SK-N-SH treated with all-trans-retinoic acid at 6 μM for 48 hours (cell line): ENCODE results near the gene HINT2.
A peak's percentile ranks its signal among the peaks of the same experiment; 100 is the strongest.

Source experiments
- ATAC-seq: fragments of 200-7000 bp; cut with Tn5 transposase; 3 replicates; pipeline ENCODE4 v1.9.1; 2020; ENCODE audit warnings: mild to moderate bottlenecking, moderate library complexity
- ARNTL ChIP-seq: fragments of 450-650 bp; formaldehyde crosslinking; IDR thresholded peaks from 2 replicates; pipeline ENCODE4 v1.5.0; 2020; ENCODE audit warnings: low read depth, mild to moderate bottlenecking, moderate library complexity, borderline replicate concordance
- BACH2 ChIP-seq: fragments of 250-450 bp; sonication (Bioruptor Pico); IDR thresholded peaks from 2 replicates; pipeline ENCODE4 v1.9.0; 2021; ENCODE audit warnings: mild to moderate bottlenecking, borderline replicate concordance
- CSRNP3 ChIP-seq: fragments of 250-450 bp; sonication (Bioruptor Pico); IDR thresholded peaks from 2 replicates; pipeline ENCODE4 v1.5.1; 2021; ENCODE audit warnings: mild to moderate bottlenecking, moderate library complexity
- ESRRG ChIP-seq: fragments of 250-450 bp; sonication (Bioruptor Pico); IDR thresholded peaks from 2 replicates; pipeline ENCODE4 v1.6.1; 2021; ENCODE audit warnings: mild to moderate bottlenecking
- ISL1 ChIP-seq: fragments of 250-450 bp; sonication (Bioruptor Pico); IDR thresholded peaks from 2 replicates; pipeline ENCODE4 v2.1.2; 2022; ENCODE audit warnings: mild to moderate bottlenecking, moderate library complexity
- OSR1 ChIP-seq: fragments of 250-450 bp; sonication (Bioruptor Pico); IDR thresholded peaks from 2 replicates; pipeline ENCODE4 v1.8.0; 2022; ENCODE audit warnings: moderate library complexity, mild to moderate bottlenecking, inconsistent platforms
- POU6F1 ChIP-seq: fragments of 250-450 bp; sonication (Bioruptor Pico); IDR thresholded peaks from 2 replicates; pipeline ENCODE4 v1.8.0; 2021; ENCODE audit warnings: low read depth, mild to moderate bottlenecking, moderate library complexity, borderline replicate concordance
- PPARA ChIP-seq: fragments of 250-450 bp; sonication (Bioruptor Pico); IDR thresholded peaks from 2 replicates; pipeline ENCODE4 v1.5.0; 2020; ENCODE audit warnings: mild to moderate bottlenecking, borderline replicate concordance
- RARB ChIP-seq: fragments of 250-450 bp; sonication (Bioruptor Pico); IDR thresholded peaks from 2 replicates; pipeline ENCODE4 v1.8.0; 2021; ENCODE audit warnings: mild to moderate bottlenecking, moderate library complexity
- SNAI2 ChIP-seq: fragments of 250-450 bp; sonication (Bioruptor Pico); IDR thresholded peaks from 2 replicates; pipeline ENCODE4 v1.5.0; 2020; ENCODE audit warnings: mild to moderate bottlenecking, moderate library complexity
- TCF4 ChIP-seq: fragments of 250-450 bp; sonication (Bioruptor Pico); IDR thresholded peaks from 2 replicates; pipeline ENCODE4 v1.8.0; 2021; ENCODE audit warnings: mild to moderate bottlenecking, moderate library complexity, borderline replicate concordance
- TOX ChIP-seq: fragments of 250-450 bp; sonication (Bioruptor Pico); IDR thresholded peaks from 2 replicates; pipeline ENCODE4 v1.8.0; 2021; ENCODE audit warnings: mild to moderate bottlenecking, moderate library complexity, borderline replicate concordance
- ZFP30 ChIP-seq: fragments of 450-650 bp; formaldehyde crosslinking; IDR thresholded peaks from 2 replicates; pipeline ENCODE4 v1.5.0; 2022; ENCODE audit warnings: mild to moderate bottlenecking, moderate library complexity
- ZNF565 ChIP-seq: fragments of 450-650 bp; formaldehyde crosslinking; conservative IDR thresholded peaks from 2 replicates; pipeline ENCODE4 v1.5.0; 2020; ENCODE audit warnings: low read depth, mild to moderate bottlenecking, moderate library complexity
- ZNF70 ChIP-seq: fragments of 450-650 bp; formaldehyde crosslinking; IDR thresholded peaks from 2 replicates; pipeline ENCODE4 v1.5.0; 2020; ENCODE audit warnings: mild to moderate bottlenecking, moderate library complexity
- ZNF8 ChIP-seq: fragments of 450-650 bp; formaldehyde crosslinking; IDR thresholded peaks from 2 replicates; pipeline ENCODE4 v1.5.0; 2020; ENCODE audit warnings: mild to moderate bottlenecking, moderate library complexity
- TF ChIP-seq, protein P1 (sequence below): fragments of 250-450 bp; sonication (Bioruptor Pico); IDR thresholded peaks from 2 replicates; pipeline ENCODE4 v1.5.0; 2020; ENCODE audit warnings: mild to moderate bottlenecking, moderate library complexity
- TF ChIP-seq, protein P2 (sequence below): fragments of 250-450 bp; sonication (Bioruptor Pico); IDR thresholded peaks from 2 replicates; pipeline ENCODE4 v1.8.0; 2020; ENCODE audit warnings: mild to moderate bottlenecking, moderate library complexity, borderline replicate concordance
- TF ChIP-seq, protein P3 (sequence below): fragments of 250-450 bp; sonication (Bioruptor Pico); IDR thresholded peaks from 2 replicates; pipeline ENCODE4 v1.5.1; 2020; ENCODE audit warnings: low read depth, mild to moderate bottlenecking, moderate library complexity

Gene HINT2

DNA sequence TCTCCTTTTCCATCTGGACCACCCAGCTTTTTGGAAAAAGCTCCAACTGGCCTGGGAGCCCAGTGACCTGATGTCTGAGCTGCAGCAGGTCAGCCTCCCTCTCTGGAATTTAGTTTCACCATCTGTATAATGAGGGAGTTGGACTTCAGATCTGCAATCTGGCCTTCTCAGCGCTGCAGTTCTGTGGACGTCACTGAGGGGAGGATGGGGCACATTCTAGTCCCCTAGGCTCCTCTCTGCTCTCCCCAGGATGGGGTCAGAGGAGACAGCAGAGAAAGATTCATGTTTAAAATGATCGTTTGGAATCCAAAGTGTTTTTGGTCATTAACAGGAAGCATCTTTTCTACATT, 45.1 kb upstream of the HINT2 start:
- ATAC-seq = no peak
- TF ChIP-seq ARNTL = no peak
- no peak for TF ChIP-seq TOX (CRISPR knock-in tag)
- TF ChIP-seq RARB (CRISPR knock-in tag) = no peak
- no peak for TF ChIP-seq ESRRG (CRISPR knock-in tag)
- no peak for TF ChIP-seq ZFP30 (CRISPR knock-in tag)
- TF ChIP-seq ZNF8 (CRISPR knock-in tag) = no peak
- TF ChIP-seq, protein P1, sequence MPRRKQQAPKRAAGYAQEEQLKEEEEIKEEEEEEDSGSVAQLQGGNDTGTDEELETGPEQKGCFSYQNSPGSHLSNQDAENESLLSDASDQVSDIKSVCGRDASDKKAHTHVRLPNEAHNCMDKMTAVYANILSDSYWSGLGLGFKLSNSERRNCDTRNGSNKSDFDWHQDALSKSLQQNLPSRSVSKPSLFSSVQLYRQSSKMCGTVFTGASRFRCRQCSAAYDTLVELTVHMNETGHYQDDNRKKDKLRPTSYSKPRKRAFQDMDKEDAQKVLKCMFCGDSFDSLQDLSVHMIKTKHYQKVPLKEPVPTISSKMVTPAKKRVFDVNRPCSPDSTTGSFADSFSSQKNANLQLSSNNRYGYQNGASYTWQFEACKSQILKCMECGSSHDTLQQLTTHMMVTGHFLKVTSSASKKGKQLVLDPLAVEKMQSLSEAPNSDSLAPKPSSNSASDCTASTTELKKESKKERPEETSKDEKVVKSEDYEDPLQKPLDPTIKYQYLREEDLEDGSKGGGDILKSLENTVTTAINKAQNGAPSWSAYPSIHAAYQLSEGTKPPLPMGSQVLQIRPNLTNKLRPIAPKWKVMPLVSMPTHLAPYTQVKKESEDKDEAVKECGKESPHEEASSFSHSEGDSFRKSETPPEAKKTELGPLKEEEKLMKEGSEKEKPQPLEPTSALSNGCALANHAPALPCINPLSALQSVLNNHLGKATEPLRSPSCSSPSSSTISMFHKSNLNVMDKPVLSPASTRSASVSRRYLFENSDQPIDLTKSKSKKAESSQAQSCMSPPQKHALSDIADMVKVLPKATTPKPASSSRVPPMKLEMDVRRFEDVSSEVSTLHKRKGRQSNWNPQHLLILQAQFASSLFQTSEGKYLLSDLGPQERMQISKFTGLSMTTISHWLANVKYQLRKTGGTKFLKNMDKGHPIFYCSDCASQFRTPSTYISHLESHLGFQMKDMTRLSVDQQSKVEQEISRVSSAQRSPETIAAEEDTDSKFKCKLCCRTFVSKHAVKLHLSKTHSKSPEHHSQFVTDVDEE (CRISPR knock-in tag) = no peak
- TF ChIP-seq, protein P2, sequence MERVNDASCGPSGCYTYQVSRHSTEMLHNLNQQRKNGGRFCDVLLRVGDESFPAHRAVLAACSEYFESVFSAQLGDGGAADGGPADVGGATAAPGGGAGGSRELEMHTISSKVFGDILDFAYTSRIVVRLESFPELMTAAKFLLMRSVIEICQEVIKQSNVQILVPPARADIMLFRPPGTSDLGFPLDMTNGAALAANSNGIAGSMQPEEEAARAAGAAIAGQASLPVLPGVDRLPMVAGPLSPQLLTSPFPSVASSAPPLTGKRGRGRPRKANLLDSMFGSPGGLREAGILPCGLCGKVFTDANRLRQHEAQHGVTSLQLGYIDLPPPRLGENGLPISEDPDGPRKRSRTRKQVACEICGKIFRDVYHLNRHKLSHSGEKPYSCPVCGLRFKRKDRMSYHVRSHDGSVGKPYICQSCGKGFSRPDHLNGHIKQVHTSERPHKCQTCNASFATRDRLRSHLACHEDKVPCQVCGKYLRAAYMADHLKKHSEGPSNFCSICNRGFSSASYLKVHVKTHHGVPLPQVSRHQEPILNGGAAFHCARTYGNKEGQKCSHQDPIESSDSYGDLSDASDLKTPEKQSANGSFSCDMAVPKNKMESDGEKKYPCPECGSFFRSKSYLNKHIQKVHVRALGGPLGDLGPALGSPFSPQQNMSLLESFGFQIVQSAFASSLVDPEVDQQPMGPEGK = no peak
- no peak for TF ChIP-seq CSRNP3 (CRISPR knock-in tag)
- no peak for TF ChIP-seq POU6F1
- TF ChIP-seq PPARA (CRISPR knock-in tag) = no peak

DNA sequence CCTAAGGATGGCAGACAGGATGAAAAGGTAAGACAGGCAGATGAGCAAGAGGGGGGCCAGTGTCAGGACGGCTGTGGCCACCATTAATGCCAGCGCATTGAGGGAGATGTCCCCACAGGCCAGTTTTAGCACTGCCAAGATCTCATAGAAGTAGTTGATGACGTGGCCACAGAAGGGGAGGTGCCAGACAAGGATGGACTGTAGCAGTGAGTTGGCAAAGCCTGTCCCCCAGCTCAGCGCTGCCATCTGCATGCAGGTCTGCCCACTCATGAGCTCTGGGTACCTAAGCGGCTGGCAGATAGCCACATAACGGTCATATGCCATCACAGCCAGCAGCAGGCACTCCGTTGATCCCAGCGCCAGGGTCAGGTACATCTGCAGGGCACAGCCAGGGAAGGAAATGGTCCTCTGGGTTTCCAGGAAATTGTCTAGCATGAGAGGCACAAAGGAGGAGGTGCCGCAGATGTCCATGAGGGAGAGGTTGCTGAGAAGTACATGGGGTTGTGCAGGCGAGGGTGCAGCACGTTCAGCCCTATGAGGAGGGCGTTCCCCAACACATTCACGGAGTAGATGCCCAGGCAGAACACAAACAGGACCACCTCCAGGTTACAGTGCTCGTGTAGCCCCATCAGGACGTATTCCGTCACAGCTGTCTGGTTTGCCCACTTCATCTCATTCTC, 44.6 kb upstream of the HINT2 start:
- ATAC-seq = peak; percentile 67
- TF ChIP-seq SNAI2 (CRISPR knock-in tag) (no peak), ISL1 (CRISPR knock-in tag) (no peak), OSR1 (no peak), BACH2 (CRISPR knock-in tag) (no peak), ZNF70 (CRISPR knock-in tag) (no peak), ARNTL (no peak), ZNF8 (CRISPR knock-in tag) (no peak)
- TF ChIP-seq, protein P1 (CRISPR knock-in tag) = no peak

DNA sequence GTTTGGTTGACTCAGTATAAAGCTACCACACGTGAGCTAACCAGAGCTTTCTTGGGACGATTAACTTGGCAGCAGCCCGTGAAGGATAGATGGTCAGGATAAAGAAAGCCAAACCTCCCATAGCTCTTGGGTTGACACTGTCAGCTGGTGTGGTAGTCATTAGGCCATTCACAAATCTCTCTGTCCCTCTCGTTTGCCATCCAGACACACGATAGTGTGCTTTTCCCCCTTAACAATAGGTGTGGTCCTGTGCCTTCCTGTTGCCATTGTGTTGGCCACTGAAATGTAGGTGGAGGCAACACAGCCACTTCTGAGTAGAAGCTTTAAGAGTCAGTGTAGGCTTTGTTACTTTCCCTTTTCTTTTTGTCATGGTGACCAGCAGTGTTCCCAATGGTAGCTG, 43.6 kb upstream of the HINT2 start:
- TF ChIP-seq, protein P2 = no peak
- TF ChIP-seq TCF4 (CRISPR knock-in tag) (no peak), ZFP30 (CRISPR knock-in tag) (no peak), ZNF70 (CRISPR knock-in tag) (no peak), OSR1 (no peak), TOX (CRISPR knock-in tag) (no peak), ZNF565 (CRISPR knock-in tag) (no peak), SNAI2 (CRISPR knock-in tag) (no peak)
- TF ChIP-seq, protein P3, sequence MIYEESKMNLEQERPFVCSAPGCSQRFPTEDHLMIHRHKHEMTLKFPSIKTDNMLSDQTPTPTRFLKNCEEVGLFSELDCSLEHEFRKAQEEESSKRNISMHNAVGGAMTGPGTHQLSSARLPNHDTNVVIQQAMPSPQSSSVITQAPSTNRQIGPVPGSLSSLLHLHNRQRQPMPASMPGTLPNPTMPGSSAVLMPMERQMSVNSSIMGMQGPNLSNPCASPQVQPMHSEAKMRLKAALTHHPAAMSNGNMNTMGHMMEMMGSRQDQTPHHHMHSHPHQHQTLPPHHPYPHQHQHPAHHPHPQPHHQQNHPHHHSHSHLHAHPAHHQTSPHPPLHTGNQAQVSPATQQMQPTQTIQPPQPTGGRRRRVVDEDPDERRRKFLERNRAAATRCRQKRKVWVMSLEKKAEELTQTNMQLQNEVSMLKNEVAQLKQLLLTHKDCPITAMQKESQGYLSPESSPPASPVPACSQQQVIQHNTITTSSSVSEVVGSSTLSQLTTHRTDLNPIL (CRISPR knock-in tag) = no peak
- no peak for ATAC-seq
